ENCODE data around the gene IQCH.

Gene IQCH

DNA sequence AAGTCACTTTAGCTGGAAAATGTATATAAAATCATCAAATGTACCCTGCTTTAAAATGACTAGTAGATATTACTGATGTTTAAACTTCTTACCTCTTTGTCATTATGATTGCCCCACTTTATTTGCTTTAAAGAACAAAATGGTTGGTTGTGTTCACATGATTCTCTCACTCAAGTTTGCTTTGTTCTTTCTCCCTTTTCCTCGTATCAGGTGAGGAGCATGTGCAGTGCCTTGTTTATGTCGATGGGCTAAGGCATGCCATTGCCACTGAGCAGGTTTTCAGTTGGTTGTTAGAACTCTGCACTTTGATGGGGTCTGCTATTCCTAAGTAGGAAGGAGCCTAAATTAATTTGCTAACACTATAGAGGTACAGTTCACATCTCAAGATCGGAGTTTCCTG lies 293.2 kb downstream of the IQCH start:
- no peak overlapping the region for H3K4me3 ChIP-seq (ENCODE audit: low read length)
- TF ChIP-seq, protein P1, sequence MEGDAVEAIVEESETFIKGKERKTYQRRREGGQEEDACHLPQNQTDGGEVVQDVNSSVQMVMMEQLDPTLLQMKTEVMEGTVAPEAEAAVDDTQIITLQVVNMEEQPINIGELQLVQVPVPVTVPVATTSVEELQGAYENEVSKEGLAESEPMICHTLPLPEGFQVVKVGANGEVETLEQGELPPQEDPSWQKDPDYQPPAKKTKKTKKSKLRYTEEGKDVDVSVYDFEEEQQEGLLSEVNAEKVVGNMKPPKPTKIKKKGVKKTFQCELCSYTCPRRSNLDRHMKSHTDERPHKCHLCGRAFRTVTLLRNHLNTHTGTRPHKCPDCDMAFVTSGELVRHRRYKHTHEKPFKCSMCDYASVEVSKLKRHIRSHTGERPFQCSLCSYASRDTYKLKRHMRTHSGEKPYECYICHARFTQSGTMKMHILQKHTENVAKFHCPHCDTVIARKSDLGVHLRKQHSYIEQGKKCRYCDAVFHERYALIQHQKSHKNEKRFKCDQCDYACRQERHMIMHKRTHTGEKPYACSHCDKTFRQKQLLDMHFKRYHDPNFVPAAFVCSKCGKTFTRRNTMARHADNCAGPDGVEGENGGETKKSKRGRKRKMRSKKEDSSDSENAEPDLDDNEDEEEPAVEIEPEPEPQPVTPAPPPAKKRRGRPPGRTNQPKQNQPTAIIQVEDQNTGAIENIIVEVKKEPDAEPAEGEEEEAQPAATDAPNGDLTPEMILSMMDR (IDR thresholded peaks at IDR 0.05; ENCODE audit: insufficient read depth, low read depth, low read length, missing control alignments) = no peak

DNA sequence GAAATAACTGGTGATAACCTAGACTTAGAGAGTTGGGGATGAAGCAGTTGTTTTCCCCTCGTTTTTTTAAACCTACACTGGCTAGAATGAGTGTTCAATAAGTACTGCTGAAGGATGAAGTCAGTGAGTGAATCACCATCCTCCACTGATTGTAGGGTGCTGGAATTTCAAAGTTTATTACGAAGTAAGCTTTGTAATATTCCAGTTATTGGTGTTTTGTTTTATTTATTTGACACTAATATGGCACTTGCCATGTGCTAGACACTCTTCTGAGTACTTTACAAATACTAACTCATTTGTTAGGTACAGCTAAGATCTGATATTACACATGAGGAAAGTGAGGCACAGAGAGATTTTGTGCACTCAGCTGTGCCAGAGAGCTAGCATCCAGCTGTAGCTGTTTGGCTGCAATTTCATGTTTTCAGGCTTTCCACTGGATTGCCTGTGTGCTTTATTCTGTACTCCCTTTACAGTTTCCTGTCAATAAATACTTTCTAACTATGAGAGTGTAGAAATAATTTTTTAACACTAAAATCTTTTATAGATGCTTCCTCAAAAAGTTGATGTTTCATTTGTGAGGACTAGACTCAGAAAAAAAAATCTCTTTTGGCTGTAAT lies 293.8 kb downstream of the IQCH start:
- TF ChIP-seq, protein P1 (IDR thresholded peaks at IDR 0.05; ENCODE audit: insufficient read depth, low read depth, low read length, missing control alignments) = no peak
- peak; percentile 40 for DNase-seq (ENCODE audit: low read depth)
- H3K4me3 ChIP-seq (ENCODE audit: low read length) = no peak overlapping the region

More for the DNA sequence above, 293.2 kb downstream of the IQCH start:
- DNase-seq (ENCODE audit: low read depth) = no peak

DNA sequence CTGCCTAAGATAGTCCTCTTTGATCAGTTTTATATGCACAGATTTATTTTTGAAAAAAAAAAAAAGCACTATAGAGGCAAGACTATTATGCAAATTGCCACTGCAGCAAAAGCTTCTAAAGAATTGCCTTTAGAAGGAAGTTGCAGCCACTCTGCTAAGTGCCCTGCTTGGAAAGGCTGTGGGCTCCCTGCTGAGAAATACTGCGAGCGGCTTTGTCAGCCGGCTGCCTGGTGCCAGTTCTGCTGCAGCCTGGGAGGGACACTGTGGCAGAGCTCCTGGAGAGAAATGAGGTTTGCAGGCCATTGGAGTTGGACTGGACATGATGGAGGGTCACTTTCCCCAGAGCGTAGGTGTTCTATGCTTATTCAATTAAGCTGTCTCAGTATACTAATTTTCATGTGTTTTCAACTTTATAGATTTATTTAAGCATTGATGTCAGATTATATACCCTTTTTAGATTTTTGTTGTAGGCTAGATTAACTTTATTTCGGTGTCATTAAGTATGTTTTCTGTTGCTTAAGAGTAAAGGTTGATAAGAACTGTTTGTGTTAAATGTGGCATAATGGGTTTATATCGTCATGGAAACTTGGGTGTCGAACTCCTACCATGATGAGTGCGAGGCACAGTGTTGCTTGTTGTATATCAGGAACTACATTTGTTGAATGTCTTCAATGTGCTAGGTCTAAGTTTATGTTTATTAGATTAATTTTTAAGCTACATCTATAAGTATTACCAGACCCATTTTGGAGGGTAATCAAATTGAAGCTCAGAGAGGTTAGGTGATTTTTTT lies 294.5 kb downstream of the IQCH start:
- TF ChIP-seq, protein P1 (IDR thresholded peaks at IDR 0.05; ENCODE audit: insufficient read depth, low read depth, low read length, missing control alignments) = no peak
- DNase-seq (ENCODE audit: low read depth) = no peak
- H3K4me3 ChIP-seq (ENCODE audit: low read length) = no peak overlapping the region

DNA sequence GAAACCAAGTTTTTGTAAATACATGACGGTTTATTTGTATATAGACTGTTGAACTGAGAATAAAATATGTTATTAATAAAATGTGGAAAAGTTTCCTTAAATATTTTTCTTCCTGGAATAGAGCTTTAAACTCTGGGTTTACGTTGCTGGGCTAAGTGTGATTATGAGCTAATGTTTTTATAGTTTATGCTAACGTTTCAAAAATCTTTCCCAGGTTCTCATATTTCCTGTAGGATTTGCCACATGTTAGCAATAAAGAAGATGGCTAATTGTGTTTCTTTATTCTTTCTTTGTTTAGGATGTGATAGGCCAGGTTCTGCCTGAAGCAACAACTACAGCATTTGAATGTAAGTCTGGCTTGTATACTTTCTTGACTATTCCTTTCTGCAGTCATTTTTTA lies 295.1 kb downstream of the IQCH start:
- TF ChIP-seq, protein P1 (IDR thresholded peaks at IDR 0.05; ENCODE audit: insufficient read depth, low read depth, low read length, missing control alignments) = no peak
- DNase-seq (ENCODE audit: low read depth) = no peak
- no peak overlapping the region for H3K4me3 ChIP-seq (ENCODE audit: low read length)

DNA sequence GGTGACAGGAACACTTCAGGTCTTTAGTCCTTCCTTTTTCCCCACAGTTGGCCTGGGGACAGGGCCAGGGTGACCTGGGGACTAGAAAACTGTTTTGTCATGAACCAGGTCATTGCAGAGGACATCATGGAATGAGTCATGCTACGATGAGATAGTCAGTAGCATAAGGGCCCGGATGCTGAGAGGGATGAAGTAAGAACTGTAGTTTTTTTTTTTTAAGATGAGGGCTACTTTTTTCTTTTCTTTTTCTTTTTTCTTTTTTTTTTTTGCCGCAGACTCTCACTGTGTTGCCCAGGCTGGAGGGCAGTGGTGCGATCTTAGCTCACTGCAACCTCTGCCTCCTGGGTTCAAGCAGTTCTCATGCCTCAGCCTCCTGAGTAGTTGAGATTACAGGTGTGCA lies 295.9 kb downstream of the IQCH start:
- no peak overlapping the region for H3K4me3 ChIP-seq (ENCODE audit: low read length)
- TF ChIP-seq, protein P1 (IDR thresholded peaks at IDR 0.05; ENCODE audit: insufficient read depth, low read depth, low read length, missing control alignments) = no peak
- no peak for DNase-seq (ENCODE audit: low read depth)

DNA sequence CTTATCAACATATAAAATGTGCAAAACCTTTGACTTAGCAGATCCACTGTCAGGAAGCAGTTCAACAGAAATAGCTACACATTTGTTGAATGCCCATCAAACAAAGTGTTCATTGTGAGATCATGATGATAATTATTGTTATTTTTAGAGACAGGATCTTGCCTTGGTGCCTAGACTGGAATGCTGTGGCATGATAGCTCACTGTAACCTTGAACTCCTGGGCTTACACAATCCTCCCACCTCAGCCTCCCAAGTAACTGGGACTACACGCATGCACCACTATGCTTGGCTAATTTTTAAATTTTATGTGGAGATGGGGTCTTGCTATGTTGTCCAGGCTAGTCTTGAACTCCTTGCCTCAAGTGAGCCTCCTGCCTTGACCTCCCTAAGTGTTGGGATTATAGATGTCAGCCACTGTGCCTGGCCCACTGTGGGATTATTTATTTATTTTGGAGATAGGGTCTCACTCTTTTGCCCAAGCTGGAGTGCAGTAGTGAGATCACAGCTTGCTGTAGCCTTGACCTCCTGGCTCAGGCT lies 296.7 kb downstream of the IQCH start:
- DNase-seq (ENCODE audit: low read depth) = no peak
- no peak overlapping the region for H3K4me3 ChIP-seq (ENCODE audit: low read length)
- TF ChIP-seq, protein P1 (IDR thresholded peaks at IDR 0.05; ENCODE audit: insufficient read depth, low read depth, low read length, missing control alignments) = no peak
